Lower lobe of right lung (tissue), 2 donors: ENCODE results near the gene DLGAP4. TPM values are rescaled to one million over a fixed set of nuclear protein-coding genes. Genes with fewer than 3 reads are reported as not detected.

Experiments
- ATAC-seq, 2 donors: fragments of 200-7000 bp; cut with Tn5 transposase; one replicate each; pipeline ENCODE4 v1.9.1; 2020 to 2022; ENCODE audit warnings: mild to moderate bottlenecking in 2 of 2, moderate library complexity in 2 of 2
- DNase-seq: peaks from one replicate; pipeline ENCODE4 v3.0.0-alpha.2; 2020
- H3K27ac ChIP-seq: fragments of 200-600 bp; one replicate; pipeline ENCODE4 v1.8.0; 2022
- H3K27me3 ChIP-seq: fragments of 200-600 bp; one replicate; pipeline ENCODE4 v1.8.0; 2022; ENCODE audit warnings: low read depth
- H3K36me3 ChIP-seq: fragments of 200-600 bp; one replicate; pipeline ENCODE4 v1.8.0; 2022; ENCODE audit warnings: mild to moderate bottlenecking
- H3K4me1 ChIP-seq: fragments of 200-600 bp; one replicate; pipeline ENCODE4 v1.8.0; 2022
- H3K4me3 ChIP-seq: fragments of 200-600 bp; one replicate; pipeline ENCODE4 v1.8.0; 2022; ENCODE audit warnings: mild to moderate bottlenecking
- H3K9me3 ChIP-seq: fragments of 200-600 bp; one replicate; pipeline ENCODE4 v1.8.0; 2022
- CTCF ChIP-seq: fragments of 200-600 bp; IDR thresholded peaks from one replicate; pipeline ENCODE4 v1.8.0; 2022; ENCODE audit warnings: antibody characterized with exemption, mild to moderate bottlenecking
- intact Hi-C: fragments of 100-400 bp; cut with DNase I; formaldehyde crosslinking; loops from one replicate; pipeline ENCODE4 v1.11.0; 2022
- long read RNA-seq: library from polyadenylated mRNA; unstranded; transcript quantifications from one replicate; pipeline ENCODE4 v2.0.0, GENCODE V29; 2021
- total RNA-seq: library from RNA; stranded (reverse); fragmentation: NEBNext Ultra II Directional; extraction: Animal tissue kit (Norgen Biotek cat#: 25700); gene quantifications from one replicate; pipeline ENCODE4 v1.2.1, GENCODE V29; 2021
- donor health status: DM: no; HTN: yes; CAD: no; lungs with severe emphysema.

Gene DLGAP4
- 59.3 TPM for total RNA-seq
- long read RNA-seq, partial matches to known transcripts = 12 of 71 reads
- long read RNA-seq, other reads (novel, unspliced or antisense) = 53 of 71 reads

GRCh38 chr20:36305602-36306551 is at the start of gene DLGAP4:
TSS of gene DLGAP4 (plus strand) at chr20:36306339. CDS start at chr20:36431718, 125,379 bp downstream.
- DNase-seq (no peak), ATAC-seq (no peak)
- TF ChIP-seq CTCF = no peak
- intact Hi-C loops = no loop called here
- H3K36me3 ChIP-seq = no peaks in the 10 kb centered on the region
- H3K4me1 ChIP-seq = peaks cover 8% of the 10 kb centered on the region
- peaks cover 85% of the 10 kb centered on the region for H3K27me3 ChIP-seq
- H3K27ac ChIP-seq = no peak within 1 kb of the TSS
- H3K9me3 ChIP-seq = no peaks in the 10 kb centered on the region
- H3K4me3 ChIP-seq = peak within 1 kb of the TSS; percentile 19

- no peak for TF ChIP-seq CTCF
- H3K4me1 ChIP-seq = no peaks in the 10 kb centered on the region
- no peaks in the 10 kb centered on the region for H3K27me3 ChIP-seq
- DNase-seq (no peak), ATAC-seq (no peak)
- no peak overlapping the region for H3K4me3 ChIP-seq
- intact Hi-C loops = no loop called here
- peaks cover 31% of the 10 kb centered on the region for H3K36me3 ChIP-seq
- no peak overlapping the region for H3K27ac ChIP-seq
- no peaks in the 10 kb centered on the region for H3K9me3 ChIP-seq
Observed at GRCh38 chr20:36259177-36260061, 46.7 kb upstream of the DLGAP4 start.

- no peak for TF ChIP-seq CTCF
- peaks cover 22% of the 10 kb centered on the region for H3K36me3 ChIP-seq
- H3K9me3 ChIP-seq = no peaks in the 10 kb centered on the region
- H3K4me1 ChIP-seq = no peaks in the 10 kb centered on the region
- ATAC-seq (no peak), DNase-seq (no peak)
- H3K4me3 ChIP-seq = no peak overlapping the region
- H3K27ac ChIP-seq = no peak overlapping the region
- intact Hi-C loops = no loop called here
- no peaks in the 10 kb centered on the region for H3K27me3 ChIP-seq
Observed at GRCh38 chr20:36260316-36260715, 45.8 kb upstream of the DLGAP4 start.

GRCh38 chr20:36261389-36262105 is 44.6 kb upstream of the DLGAP4 start:
- H3K4me3 ChIP-seq = no peak overlapping the region
- H3K9me3 ChIP-seq = no peaks in the 10 kb centered on the region
- H3K27ac ChIP-seq = no peak overlapping the region
- no peak for TF ChIP-seq CTCF
- DNase-seq (no peak), ATAC-seq (no peak)
- intact Hi-C loops = no loop called here
- peaks cover 10% of the 10 kb centered on the region for H3K36me3 ChIP-seq
- H3K4me1 ChIP-seq = no peaks in the 10 kb centered on the region
- no peaks in the 10 kb centered on the region for H3K27me3 ChIP-seq

- H3K9me3 ChIP-seq = no peaks in the 10 kb centered on the region
- no peak for TF ChIP-seq CTCF
- H3K4me3 ChIP-seq = no peak overlapping the region
- ATAC-seq (no peak), DNase-seq (no peak)
- no peak overlapping the region for H3K27ac ChIP-seq
- no peaks in the 10 kb centered on the region for H3K27me3 ChIP-seq
- H3K36me3 ChIP-seq = peaks cover 3% of the 10 kb centered on the region
- intact Hi-C loops = no loop called here
- no peaks in the 10 kb centered on the region for H3K4me1 ChIP-seq
Observed at GRCh38 chr20:36262440-36262839, 43.7 kb upstream of the DLGAP4 start.
